ENCODE measurements around the gene PRM3. TPM values are rescaled to one million over a fixed set of nuclear protein-coding genes. Genes with fewer than 3 reads are reported as not detected.
A peak's percentile ranks its signal among the peaks of the same experiment; 100 is the strongest.

PRM3 gene
- total and polyA plus RNA-seq, 2 experiments from 2014 or later = not detected

- Histone ChIP-seq H3K27ac (no peak overlapping the region), H3K36me3 (no peaks in the 10 kb centered on the region), H3K4me3 (no peak overlapping the region), H3K9me3 (ENCODE audit: low read depth) (no peaks in the 10 kb centered on the region), H3K4me1 (ENCODE audit: low read depth) (no peaks in the 10 kb centered on the region), H3K27me3 (no peaks in the 10 kb centered on the region)
- peak; percentile 28 to 67 for DNase-seq (ENCODE audit: low read depth in 1 of 2, low spot score in 1 of 2)
- TF ChIP-seq, protein P1, sequence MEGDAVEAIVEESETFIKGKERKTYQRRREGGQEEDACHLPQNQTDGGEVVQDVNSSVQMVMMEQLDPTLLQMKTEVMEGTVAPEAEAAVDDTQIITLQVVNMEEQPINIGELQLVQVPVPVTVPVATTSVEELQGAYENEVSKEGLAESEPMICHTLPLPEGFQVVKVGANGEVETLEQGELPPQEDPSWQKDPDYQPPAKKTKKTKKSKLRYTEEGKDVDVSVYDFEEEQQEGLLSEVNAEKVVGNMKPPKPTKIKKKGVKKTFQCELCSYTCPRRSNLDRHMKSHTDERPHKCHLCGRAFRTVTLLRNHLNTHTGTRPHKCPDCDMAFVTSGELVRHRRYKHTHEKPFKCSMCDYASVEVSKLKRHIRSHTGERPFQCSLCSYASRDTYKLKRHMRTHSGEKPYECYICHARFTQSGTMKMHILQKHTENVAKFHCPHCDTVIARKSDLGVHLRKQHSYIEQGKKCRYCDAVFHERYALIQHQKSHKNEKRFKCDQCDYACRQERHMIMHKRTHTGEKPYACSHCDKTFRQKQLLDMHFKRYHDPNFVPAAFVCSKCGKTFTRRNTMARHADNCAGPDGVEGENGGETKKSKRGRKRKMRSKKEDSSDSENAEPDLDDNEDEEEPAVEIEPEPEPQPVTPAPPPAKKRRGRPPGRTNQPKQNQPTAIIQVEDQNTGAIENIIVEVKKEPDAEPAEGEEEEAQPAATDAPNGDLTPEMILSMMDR (IDR thresholded peaks at IDR 0.05; ENCODE audit: low read depth, low read length) = peak; percentile 33
Observed at GRCh38 chr16:11283820-11284248, 10.4 kb upstream of the PRM3 start.

DNA sequence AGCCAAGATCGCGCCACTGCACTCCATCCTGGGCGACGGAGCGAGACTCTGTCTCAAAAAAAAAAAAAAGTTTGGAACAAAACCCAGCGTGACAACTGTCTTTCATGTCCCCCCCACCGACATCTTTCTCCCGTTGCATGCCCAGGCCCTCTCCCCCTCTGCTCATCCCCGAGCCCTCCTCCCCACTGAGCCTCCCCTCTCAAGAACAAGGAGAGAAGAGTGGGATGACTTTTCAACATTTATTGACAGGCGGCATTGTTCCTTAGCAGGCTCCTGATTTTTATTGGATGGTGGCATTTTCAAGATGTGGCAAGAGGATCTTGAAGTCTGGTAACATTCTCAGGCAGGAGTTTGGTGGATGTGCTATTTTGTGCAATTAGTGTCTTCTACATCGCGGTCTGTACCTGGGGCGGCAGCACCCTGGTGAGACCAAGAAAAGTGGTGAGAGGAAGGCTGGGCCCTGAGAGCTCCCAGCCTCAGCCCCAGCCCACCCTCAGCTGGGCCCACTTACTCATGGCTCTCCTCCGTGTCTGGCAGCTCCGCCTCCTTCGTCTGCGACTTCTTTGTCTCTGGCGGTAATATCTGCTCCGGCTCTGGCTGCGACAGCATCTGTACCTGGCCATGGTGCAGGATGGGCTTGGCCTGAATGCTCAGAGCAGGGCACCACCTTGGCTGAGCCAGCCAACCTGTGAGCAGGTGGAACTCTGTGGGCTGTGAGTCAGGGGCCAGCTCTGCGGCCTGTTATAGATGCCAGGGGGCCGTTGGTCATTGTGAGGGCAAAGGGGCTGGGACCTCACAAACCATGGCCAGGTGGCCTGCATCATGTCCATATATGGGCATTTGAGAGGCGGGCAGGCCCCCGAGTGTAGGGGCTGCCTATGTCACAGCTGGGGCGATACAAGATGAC is 7.4 kb upstream of the PRM3 start, which contains the start of gene PRM1:
PRM1 (minus strand) TSS at position 715 of the 907 bp plus-strand sequence; CDS start at position 623, 92 bp downstream.
- Histone ChIP-seq H3K27ac (no peak within 1 kb of the TSS), H3K4me1 (ENCODE audit: low read depth) (no peaks in the 10 kb centered on the region), H3K4me3 (no peak within 1 kb of the TSS), H3K9me3 (ENCODE audit: low read depth) (no peaks in the 10 kb centered on the region), H3K36me3 (no peaks in the 10 kb centered on the region), H3K27me3 (no peaks in the 10 kb centered on the region)
- DNase-seq (ENCODE audit: low read depth in 1 of 2, low spot score in 1 of 2) = no peak
- TF ChIP-seq, protein P1 (IDR thresholded peaks at IDR 0.05; ENCODE audit: low read depth, low read length) = no peak

- H3K27ac ChIP-seq = no peak overlapping the region
- DNase-seq (ENCODE audit: low read depth in 1 of 2, low spot score in 1 of 2) = no peak
- no peaks in the 10 kb centered on the region for H3K27me3 ChIP-seq
- no peak overlapping the region for H3K4me3 ChIP-seq
- no peaks in the 10 kb centered on the region for H3K4me1 ChIP-seq (ENCODE audit: low read depth)
- H3K9me3 ChIP-seq (ENCODE audit: low read depth) = no peaks in the 10 kb centered on the region
- H3K36me3 ChIP-seq = no peaks in the 10 kb centered on the region
- TF ChIP-seq, protein P1 (IDR thresholded peaks at IDR 0.05; ENCODE audit: low read depth, low read length) = no peak
Observed at GRCh38 chr16:11278681-11279628, 5.5 kb upstream of the PRM3 start.

GRCh38 chr16:11277607-11278337 is 4.3 kb upstream of the PRM3 start:
- TF ChIP-seq, protein P1 (IDR thresholded peaks at IDR 0.05; ENCODE audit: low read depth, low read length) = no peak
- Histone ChIP-seq H3K4me1 (ENCODE audit: low read depth) (no peaks in the 10 kb centered on the region), H3K27me3 (no peaks in the 10 kb centered on the region), H3K36me3 (no peaks in the 10 kb centered on the region), H3K27ac (no peak overlapping the region), H3K4me3 (no peak overlapping the region), H3K9me3 (ENCODE audit: low read depth) (no peaks in the 10 kb centered on the region)
- no peak for DNase-seq (ENCODE audit: low read depth in 1 of 2, low spot score in 1 of 2)
